ENCODE measurements around the gene TIAM2.

GRCh38 chr6:154974485-154975149 is 20.5 kb upstream of the TIAM2 start:
- TF ChIP-seq REST (IDR thresholded peaks at IDR 0.05; ENCODE audit: insufficient replicate concordance, low read depth) (no peak), GABPA (IDR thresholded peaks at IDR 0.05; ENCODE audit: low read depth) (no peak), CTCF (IDR thresholded peaks at IDR 0.05; ENCODE audit: insufficient read depth, low read length) (no peak)
